GM19467 (cell line): ENCODE measurements around the gene NACC1.

Source experiments
- ATAC-seq: cut with Tn5 transposase; IDR thresholded peaks from one replicate; pipeline ENCODE4 v1.9.1; 2021; ENCODE audit warnings: mild to moderate bottlenecking, moderate library complexity; ENCODE audit not compliant: unreplicated experiment

NACC1 gene

GRCh38 chr19:13117772-13118423, at the start of gene NACC1:
TSS of gene NACC1 (plus strand) at chr19:13118264. CDS start at chr19:13135208, 16,944 bp downstream.
- peak; percentile 49 for ATAC-seq

- ATAC-seq = no peak
Observed at GRCh38 chr19:13069415-13070359, 48.4 kb upstream of the NACC1 start.

- no peak for ATAC-seq
Observed at GRCh38 chr19:13070425-13071140, 47.5 kb upstream of the NACC1 start.

GRCh38 chr19:13071444-13072187, 46.4 kb upstream of the NACC1 start:
- ATAC-seq = no peak

- ATAC-seq = no peak
Observed at GRCh38 chr19:13072188-13072908, 45.7 kb upstream of the NACC1 start.

DNA sequence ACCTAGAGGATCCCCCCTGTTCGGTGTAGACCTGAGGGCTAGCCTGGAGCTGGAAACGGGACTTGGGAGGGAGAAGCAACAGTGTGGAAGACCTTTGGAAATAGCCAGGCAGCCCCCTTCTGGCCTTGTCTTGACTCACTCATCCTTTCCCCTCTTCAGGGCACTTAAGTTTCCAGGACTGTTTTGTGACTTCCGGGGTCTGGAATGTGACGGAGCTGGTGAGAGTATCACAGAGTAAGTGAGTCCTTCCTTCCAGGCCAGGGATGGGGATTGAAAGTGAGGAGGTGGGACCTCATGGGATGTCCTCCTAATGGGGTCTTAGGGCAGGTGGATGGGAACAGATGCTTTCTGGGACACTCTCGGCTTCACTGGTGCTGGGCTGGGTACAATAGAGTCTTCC, 44.8 kb upstream of the NACC1 start:
- ATAC-seq = no peak

DNA sequence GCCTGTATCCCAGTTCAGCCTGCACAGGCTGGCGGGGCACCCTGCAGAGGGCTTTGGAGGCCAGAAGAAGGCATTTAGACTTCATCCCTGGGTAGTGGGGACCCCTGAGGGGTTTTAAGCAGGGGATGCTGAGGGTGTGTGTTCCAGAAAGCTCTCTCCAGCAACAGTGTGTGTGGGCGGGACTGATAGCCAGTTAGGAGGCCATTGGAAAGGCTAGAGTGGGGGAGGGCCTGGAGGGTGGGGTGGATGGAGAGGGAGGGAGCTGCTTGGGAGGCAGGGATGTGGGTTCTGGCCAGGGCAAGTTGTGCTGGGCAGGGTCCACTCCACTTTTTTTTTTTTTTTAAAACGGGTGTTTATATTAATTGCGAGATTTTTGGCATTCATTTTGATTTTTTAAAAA, 43.7 kb upstream of the NACC1 start:
- no peak for ATAC-seq

DNA sequence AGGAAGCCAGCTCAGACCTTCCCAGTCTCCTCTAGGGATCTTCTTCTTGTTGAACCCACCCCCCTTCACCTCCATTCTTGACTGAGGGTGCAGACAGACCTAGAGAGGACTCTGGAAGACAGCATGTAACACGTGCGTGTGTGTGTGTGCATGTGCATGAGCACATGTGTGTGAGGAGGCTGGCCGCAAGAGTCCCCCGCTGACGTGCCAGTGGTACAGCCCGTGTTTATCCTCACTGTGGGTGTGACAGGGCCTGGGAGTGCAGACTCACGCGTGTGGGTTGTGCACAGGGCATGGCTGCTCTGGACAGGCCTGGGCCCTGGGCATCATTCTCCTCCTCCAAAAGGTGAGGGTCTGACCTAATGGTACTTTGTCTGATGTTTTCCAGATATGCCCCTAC, 41.7 kb upstream of the NACC1 start:
- ATAC-seq = no peak

DNA sequence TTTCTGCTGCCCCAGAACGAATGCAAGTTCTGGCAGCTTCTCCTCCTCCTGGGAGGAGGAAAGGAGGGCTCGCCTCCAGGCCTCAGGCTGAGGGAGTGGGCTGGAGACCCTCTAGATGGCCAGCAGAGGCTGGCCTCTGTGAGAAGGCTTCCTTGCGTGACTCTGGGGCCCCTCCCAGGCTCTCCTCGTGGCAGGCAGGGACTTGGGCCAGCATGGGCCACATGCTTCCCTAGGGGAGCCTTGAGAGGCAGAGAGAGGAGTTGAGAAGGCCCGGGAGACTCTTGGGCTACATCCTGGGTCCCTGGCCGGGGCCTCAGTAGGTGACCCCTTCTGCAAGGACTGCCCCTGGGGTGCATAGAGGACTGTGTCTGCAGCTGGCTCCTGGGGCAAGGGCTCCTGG, 41.3 kb upstream of the NACC1 start:
- no peak for ATAC-seq

DNA sequence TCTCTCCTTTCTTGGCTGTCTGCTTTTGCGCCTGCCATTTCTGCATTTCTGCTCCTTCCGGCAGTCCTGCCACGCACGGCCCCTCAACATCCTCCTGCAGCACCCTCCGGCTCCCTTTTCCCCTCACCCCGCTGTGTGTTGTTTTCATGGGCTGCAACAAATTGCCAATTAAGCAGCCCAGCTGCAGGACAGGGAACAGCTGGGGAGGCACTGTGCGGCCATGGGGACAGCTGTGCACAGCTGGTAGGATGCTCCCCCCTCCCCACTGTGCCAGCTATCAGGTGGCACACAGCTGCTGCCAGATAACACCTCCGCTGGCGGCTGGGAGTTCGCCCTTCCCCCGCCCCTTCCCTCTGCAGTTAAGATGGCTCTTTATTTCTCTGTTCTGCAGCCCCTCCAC, 40.8 kb upstream of the NACC1 start:
- no peak for ATAC-seq

DNA sequence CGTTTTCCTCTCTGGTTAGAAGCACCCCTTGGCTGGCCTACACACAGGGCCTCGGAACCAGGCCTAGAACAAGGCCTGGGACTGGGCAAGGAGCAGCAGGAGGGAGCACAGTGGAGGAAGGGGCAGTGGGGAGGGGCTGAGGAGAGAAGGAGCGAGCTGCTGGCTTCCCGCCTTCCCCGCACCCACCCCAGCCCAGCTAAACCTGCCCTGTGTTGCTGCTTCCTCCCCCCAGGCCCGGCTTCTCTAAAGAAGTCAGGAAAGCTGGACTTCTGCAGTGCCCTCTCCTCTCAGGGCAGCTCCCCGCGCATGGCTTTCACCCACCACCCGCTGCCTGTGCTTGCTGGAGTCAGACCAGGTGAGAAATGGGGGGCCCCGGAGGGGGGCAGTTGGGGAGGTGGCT, 39.7 kb upstream of the NACC1 start:
- ATAC-seq = no peak

GRCh38 chr19:13078897-13079541, 39.0 kb upstream of the NACC1 start:
- no peak for ATAC-seq

- ATAC-seq = no peak
Observed at GRCh38 chr19:13079542-13079986, 38.5 kb upstream of the NACC1 start.

GRCh38 chr19:13082192-13083007, 35.7 kb upstream of the NACC1 start:
- no peak for ATAC-seq

DNA sequence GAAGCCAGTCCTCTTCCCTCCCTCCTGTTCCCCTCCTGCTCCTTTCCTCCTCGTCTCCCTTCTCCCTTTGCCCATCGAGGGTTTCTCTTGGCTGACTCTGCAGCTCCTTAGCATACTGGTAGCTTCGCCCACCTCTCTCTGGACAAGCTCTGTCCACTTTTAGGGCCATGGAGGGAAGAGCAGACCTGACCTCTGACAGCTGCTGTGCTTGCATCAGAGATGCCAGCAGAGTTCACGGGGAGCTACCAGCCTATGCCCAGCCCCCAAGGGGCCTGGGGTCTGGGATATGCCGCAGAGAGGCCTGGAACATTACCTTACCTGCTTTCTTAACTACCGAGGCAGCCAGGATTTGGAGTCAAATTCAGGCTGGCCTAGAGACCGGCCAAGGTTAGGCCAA, 35.1 kb upstream of the NACC1 start:
- ATAC-seq = no peak

GRCh38 chr19:13083627-13084026, 34.4 kb upstream of the NACC1 start:
- no peak for ATAC-seq

DNA sequence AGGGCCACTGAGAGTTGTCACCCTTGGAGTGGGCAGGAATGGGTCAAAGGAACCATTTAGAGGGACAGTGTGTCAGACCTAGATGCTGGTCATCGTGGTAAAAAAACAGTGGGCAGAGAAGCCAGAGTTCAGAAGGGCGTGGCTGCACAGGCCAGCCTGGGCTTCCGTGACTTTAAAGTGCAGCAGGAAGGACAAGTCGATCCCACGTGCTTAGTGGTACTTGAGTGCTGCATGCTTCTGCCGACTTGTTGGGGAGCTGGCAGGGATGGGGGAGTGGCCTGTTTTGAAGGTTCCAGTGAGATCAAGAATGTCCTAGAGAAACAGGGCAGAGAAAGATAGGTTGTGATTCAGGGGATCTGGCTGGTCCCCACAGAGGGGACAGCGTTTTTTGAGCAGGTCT, 32.4 kb upstream of the NACC1 start:
- ATAC-seq = no peak

DNA sequence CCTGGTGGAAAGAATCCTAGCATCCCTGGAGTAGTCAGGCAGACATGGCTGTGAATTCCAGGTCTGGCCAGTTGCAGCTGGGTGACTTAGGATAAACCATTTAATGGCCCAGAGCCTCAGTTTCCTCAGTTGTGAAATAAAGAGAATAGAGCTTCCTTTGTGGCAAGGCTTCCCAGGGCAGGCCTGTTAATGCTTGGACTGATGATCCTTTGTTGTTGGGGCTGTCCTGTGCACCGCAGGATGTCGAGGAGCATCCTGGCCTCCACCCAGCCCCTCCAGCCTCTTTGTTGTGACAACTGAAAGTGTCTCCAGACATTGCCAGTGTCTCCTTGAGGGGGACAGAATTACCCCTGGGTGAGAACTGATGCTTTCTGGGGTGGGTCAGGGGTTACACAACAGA, 31.7 kb upstream of the NACC1 start:
- ATAC-seq = no peak

GRCh38 chr19:13087295-13087694, 30.8 kb upstream of the NACC1 start:
- ATAC-seq = no peak
